ENCODE data around the gene IL17C.

- TF ChIP-seq POLR2A (IDR thresholded peaks at IDR 0.05; ENCODE audit: low read length) (no peak), GATA1 (IDR thresholded peaks at IDR 0.05; ENCODE audit: low read depth, low read length) (no peak)
Measured at GRCh38 chr16:88624481-88624880, 13.9 kb upstream of the IL17C start.
